NCI-H345 treated with DMSO at 0.1 percent for 48 hours (cell line): Measurements from ENCODE around the gene NLRP5.

Source experiments
- DNase-seq: peaks from one replicate; lab custom pipeline; 2025; ENCODE audit not compliant: unreplicated experiment; lab: John Stamatoyannopoulos, UW

The NLRP5 gene

DNA sequence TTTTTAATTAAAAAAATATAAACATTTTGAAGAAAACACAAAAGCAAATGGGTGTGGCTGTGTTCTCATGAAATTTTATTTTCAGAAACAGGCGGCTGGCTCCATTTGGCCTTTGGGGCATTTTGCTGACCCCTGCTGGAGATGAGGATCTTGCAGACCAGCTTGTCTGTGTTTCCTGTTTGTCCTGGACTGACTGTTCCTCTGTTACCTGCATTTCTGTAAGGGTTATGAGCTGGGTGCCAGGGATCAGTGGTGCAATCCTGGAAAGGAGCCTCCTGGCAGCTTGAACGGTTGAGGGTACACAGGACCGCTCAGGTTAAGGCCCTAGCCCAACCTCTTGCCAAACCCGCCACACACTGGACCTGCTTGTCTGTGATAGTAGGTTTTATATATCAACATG is 84.6 kb downstream of the NLRP5 start:
- no peak for DNase-seq

GRCh38 chr19:56076498-56076897 is 89.9 kb downstream of the NLRP5 start:
- no peak for DNase-seq

GRCh38 chr19:56079609-56080008 is 93.0 kb downstream of the NLRP5 start:
- DNase-seq, result no peak

DNA sequence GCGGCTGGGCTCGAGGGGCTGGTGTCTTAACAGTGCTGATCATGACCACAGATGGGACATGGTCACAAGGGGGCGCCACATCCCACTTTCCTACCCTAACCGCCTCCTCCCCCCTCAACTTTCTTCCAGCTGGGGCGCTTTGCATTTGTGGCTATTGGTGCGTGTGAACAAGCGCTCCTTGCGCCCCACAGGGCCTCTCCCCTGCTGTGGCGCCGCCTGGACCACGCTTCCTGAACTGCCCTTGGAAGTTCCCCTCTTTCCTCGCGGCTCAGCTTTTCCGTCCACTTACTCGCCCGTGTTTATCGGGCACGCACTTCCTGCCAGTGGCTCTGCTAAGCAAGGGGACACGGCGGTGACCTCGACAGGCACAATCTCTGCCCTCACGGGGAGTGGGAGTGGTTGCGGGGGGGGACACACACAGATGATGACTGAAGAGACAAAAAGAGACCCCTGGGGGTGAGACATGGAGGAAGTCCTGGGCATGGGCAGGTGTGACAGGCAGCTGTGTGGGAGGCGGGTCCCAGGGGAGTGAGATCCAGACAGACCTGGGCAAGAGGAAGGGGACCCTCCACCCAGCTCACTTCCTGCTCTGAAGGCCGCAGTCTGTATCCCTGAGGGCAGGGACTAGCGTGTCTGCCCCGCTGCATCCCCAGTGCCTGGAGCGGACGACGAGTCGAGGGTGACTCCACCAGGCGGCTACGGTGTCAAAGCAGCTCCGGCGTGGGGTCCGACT is 94.3 kb downstream of the NLRP5 start:
- DNase-seq, result peak; percentile 20

- no peak for DNase-seq
These were observed 97.1 kb downstream of the NLRP5 start for GRCh38 chr19:56083668-56084067.

DNA sequence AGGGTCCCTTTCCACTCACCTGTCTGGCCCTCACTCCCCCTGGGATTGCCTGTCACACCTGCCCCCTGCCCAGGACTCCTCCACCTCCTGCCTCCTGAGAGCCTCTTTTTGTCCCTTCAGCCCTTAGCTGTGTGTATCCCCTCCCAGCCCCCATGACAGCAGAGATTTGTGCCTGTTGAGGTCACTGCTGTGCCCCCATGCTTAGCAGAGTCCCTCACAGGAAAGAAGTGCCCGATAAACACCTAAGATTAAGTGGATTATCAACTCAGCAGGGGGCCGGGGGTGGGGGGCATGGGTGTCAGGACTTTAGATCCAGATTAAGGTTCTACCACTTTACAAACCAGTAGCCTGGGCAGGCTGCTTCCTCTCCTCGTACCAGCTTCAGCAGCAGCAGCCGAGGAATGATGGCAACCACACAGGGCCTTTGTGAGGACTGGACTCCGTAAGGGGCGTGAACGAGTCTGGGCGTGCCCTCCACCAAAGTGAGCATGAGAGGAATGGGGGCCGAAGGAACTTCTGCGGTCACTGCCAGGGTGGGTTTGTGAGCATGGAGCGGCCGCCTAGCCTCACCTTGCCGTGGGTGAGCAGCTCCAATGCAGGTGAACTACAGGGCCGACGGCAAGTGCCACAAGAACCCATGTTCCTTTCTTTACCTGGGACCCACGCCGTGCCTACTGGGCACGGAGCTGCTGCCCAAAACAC is 98.4 kb downstream of the NLRP5 start:
- DNase-seq, result no peak

- no peak for DNase-seq
These were observed 99.1 kb downstream of the NLRP5 start for GRCh38 chr19:56085571-56086275.

- DNase-seq, result no peak
These were observed 100.3 kb downstream of the NLRP5 start for GRCh38 chr19:56086671-56087430.

DNA sequence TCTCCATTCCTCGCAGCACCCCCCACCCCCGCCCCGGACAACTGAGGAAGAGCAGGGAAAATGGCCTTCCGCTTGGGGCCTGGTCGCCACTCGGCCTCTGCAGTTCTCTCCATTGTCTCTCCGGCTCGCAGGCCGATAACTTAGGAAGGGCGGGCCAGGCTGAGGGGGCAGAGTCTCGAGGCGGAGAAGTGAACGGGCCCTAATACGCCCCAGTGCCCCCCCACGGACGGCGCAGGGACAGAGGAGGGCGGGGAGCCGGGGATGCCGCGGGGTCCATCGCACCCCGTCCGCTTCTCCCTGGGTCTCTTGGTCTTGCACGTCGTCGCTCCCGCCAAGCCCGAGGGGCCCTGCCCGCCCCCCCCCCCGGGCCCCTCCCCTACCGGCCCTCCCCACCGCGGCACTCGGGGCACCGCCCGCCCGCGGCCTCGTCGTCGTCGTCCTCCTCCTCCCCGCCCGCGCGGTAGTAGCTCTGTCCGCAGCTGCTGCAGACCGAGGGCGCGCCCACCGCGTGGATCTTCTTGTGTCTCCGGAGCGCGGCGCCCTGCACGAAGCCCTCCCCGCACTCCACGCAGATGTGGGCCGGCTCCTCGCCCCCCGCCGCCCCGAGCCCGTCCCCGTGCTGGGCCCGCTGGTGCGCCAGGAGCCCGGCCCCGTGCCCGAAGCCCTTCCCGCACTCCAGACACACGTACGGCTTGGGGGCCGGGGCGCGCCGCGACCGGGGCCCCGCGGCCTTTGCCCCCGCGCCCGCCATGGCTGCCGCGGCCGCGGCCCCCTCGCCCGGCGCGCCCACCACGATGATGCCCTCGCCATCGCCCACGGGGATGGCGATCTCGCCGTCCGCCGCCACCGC is 101.3 kb downstream of the NLRP5 start:
- DNase-seq, result no peak

DNA sequence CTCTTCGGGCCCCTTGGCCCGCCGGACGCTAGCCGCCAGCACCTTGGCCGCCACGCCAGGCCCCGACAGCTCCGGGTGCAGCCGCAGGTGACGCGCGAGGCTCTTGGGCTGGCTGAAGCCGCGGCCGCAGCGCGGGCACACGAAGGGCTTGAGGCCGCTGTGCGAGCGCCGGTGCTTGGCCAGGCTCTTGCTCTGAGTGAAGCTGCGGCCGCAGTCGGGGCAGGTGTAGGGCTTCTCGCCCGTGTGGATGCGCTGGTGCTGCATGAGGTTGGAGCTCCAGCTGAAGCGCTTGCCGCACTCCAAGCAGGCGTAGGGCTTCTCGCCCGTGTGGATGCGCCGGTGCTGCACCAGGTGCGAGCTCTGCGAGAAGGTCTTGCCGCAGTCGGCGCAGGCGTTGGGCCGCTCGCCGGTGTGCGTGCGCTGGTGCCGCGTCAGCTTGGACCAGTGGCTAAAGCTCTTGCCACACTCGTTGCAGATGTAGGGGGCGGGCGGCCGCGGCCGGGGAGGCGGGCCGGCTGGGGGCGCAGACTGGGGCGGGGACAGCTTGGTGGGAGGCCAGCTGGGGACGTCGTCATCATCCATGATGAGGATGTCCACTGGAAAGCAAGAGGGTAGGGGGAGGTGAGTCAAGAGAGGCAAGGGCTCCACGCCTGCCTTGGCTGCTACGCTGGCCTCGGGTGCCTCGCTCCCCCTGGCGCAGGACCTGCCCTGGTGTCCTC is 102.1 kb downstream of the NLRP5 start:
- no peak for DNase-seq

DNA sequence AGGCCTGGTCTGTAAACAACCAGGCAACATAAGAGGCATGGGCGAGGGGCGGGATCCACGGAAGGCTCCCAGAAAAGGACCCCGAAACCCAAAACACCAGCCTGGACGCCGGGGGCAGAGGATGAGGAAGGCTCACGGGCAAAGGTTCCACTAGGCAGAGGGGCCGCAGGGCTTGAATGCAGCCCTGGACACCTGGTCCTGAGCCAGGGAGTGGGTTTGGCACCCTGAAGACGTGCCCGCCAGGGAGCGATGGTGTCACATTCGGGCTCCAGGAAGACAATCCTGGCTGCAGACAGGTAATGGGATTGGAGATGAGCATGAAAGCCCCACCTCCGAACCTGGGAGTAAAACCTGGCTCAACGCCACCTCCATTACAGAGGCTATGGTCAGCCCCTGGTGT is 102.8 kb downstream of the NLRP5 start:
- DNase-seq, result no peak

DNA sequence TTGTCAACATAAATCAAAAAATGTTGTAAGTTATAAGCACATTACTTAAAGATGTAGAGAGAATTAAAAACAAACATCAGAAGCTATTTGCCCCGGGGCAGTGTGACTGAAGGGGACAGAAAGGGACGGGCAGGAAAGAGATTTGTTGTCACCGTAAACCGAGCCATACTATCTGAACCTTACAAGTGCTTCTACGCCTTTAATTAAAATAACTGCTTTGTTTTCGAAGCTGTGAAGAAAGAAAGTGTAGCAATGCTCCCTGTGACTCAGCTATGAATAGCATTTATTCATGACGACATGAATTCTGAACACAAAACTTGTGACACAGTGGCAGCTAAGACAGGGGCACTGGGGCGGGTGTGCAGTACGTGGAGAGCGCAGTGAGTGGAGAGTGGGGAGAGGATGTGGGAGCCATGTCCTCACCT is 104.5 kb downstream of the NLRP5 start:
- DNase-seq, result no peak

GRCh38 chr19:56091751-56092546 is 105.4 kb downstream of the NLRP5 start:
- DNase-seq, result peak; percentile 28

DNA sequence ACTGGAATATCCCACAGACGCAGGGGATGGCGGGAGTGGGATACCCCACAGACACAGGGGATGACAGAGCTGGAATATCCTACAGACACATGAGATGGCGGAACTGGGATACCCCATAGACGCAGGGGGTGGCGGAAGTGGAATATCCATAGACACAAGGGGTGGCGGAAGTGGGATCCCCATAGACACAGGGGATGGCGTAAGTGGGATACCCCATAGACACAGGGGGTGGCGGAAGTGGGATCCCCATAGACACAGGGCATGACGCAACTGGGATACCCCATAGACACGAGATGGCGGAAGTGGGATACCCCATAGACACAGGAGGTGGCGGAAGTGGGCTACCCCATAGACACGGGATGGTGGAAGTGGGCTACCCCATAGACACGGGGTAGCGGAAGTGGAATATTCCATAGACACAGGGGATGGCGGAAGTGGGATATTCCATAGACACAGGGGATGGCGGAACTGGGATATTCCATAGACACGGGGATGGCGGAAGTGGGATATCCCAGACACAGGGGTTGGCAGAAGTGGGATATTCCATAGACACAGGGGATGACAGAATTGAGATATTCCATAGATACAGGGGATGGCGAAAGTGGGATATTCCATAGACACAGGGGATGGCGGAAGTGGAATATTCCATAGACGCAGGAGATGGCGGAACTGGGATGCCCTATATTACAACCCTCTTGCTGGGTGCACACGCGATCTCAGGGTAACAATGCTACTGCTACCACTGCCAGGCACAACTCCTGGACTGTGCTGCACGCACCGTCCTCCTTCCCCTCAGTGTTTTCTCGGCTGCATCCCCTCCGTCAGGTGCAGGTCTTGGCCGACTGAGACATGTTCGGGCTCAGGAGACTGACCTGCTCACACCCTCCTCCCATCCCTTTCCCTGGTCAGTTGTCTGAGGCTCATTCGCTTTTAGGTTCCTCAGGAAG is 106.4 kb downstream of the NLRP5 start:
- no peak for DNase-seq

DNA sequence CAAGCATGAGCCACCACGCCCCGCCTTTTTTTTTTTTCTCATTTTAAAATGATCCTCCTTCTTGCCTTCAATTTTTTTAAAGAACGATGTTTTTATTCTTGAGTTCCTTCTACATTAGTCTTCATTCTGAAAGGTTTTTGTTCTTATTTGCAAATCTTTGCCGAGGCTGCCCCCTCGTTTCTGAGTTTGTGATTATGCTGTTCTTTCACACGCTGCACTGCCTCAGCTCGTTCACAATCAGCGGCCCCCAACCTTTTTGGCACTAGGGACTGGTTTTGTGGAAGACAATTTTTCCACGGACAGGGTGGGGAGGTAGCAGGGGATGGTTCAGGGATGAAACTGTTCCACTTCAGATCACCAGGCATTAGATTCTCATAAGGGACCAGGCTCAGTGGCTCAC is 107.9 kb downstream of the NLRP5 start:
- DNase-seq, result no peak

DNA sequence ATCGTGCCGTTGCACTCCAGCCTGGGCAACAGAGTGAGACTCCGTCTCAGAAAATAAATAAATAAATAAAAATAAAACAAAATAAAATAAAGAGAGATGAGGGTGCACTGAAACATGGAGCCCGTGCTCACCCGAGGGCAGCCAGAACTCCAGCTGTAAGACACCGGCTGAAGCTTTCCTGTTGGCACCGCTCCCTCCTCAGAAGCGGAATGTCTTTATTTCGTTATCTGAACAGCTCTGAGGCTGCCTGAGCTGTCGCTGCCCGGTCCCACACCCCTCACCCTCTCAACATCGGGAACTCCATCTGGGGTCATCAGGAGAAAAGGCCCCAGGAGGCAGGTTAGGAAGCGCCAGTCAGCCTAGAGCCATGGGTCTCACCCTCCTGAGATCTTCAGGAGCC is 110.1 kb downstream of the NLRP5 start:
- no peak for DNase-seq

DNA sequence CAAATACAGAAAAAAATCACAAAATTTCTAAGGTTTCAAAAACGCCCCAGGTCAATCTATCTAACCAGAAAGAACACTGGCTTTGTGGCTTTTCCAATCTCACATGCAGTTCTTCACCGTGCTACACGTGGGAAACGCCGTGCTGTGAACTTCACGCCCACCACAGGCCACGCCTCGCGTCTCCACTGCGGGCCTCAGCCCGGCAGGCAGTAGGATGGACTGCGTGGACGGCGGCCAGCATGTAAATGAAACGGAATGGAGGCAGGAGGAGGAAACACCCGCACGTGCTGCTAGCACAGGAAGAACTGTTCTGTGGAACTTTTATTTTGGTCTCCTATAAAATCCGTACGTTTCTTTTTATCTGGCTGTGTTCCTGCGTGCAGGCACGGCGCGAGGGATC is 110.7 kb downstream of the NLRP5 start:
- DNase-seq, result no peak

- DNase-seq, result no peak
These were observed 111.2 kb downstream of the NLRP5 start for GRCh38 chr19:56097776-56098175.
